GM12875 (cell line): Measurements from ENCODE around the gene TTC39B.

Experiments used
- H3K4me3 ChIP-seq: one replicate; pipeline ENCODE4 v1.5.1; 2011; ENCODE audit warnings: low read depth, low read length, control low read depth
- CTCF ChIP-seq: IDR thresholded peaks from 2 replicates; pipeline ENCODE4 v1.5.1; 2011; ENCODE audit warnings: low read depth, mild to moderate bottlenecking, control low read depth, inconsistent platforms, low read length, moderate library complexity, borderline replicate concordance; ENCODE audit not compliant: insufficient read depth

The TTC39B gene

GRCh38 chr9:15149450-15149849, 157.6 kb downstream of the TTC39B start:
- H3K4me3 ChIP-seq, result no peak overlapping the region
- no peak for TF ChIP-seq CTCF

DNA sequence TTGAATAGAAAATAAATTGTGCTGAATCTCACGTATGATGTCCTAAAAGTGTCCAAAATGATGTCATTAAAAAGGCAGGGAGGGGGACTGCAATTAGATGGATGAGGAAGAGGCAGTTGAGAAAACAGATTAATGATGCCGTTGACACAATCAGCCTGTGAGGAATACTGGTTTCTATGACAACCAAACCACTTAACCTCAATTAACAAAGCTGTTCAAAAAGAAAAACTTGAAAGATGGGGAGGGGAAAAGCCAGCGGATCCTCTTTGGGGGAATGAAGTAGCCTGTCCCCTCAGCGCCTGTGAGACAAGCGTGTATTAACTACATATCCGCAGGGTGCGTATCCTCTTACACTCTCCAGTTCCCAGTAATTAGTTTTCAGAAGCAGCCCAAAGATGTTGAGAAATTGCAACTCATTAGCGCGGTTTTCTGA, 160.7 kb downstream of the TTC39B start:
- no peak for TF ChIP-seq CTCF

GRCh38 chr9:15144622-15145061, 162.4 kb downstream of the TTC39B start:
- TF ChIP-seq CTCF, result no peak

More for the DNA sequence above, 160.7 kb downstream of the TTC39B start:
- H3K4me3 ChIP-seq, result no peak overlapping the region

DNA sequence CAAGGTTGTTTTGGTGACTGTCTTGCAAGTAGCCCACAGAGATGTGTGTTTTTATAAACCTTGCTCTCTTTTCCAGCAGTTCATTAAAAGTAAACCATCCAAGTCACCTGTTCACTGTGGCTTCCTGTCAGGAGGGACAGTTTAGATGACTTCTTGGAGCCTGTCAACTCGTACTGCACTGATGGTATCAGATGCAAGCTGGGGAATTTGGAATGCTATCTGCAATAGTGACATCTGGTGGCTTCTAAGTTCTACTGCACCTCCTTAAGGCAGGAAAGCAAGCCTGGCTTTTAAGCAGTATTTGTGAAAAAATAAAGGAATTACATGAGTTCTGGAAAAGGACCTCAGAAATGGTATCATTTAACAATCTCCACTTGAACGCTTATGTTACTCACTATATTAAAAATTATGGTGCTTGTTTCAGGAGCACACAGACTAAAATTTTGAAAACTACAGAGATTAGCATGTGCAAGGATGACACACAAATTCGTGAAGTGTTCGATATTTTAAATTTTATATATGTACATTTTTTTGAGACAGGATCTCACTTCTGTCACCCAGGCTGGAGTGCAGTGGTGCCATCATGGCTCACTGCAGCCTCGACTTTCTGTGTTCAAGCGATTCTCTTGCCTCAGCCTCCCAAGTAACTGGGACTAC, 164.0 kb downstream of the TTC39B start:
- peak; percentile 75 for TF ChIP-seq CTCF
- no peak overlapping the region for H3K4me3 ChIP-seq

More at GRCh38 chr9:15144622-15145061, 162.4 kb downstream of the TTC39B start:
- H3K4me3 ChIP-seq, result no peak overlapping the region

GRCh38 chr9:15140051-15140450, 167.0 kb downstream of the TTC39B start:
- no peak overlapping the region for H3K4me3 ChIP-seq
- TF ChIP-seq CTCF, result no peak

DNA sequence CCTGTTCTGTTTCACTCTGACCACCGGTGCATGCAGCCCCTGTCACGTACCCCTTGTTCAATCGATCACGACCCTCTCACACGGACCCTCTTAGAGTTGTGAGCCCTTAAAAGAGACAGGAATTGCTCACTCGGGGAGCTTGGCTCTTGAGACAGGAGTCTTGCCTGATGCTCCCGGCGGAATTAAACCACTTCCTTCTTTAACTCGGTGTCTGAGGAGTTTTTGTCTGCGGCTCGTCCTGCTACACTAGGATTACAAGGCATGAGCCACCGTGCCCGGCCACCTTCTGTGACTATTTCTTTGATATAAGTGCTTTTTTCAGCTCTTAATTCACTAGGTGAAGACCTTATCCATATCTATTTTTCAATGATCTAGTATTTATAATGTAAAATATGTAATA, 167.5 kb downstream of the TTC39B start:
- no peak overlapping the region for H3K4me3 ChIP-seq
- TF ChIP-seq CTCF, result no peak

DNA sequence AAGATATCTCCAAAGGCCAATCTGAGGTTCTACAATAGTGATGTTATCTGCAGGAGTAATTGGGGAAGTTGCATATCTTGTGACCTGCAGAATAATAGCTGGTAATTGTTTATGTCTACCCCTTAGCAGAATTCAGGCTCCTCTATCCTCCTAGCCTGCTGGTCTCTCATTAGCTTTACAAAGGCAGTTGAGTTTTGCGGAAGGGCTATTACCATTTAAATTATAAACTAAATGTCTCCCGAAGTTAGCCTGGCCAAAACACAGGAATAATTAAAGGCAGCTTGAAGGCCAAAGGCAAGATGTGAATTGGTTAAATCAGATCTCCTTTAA, 168.7 kb downstream of the TTC39B start:
- TF ChIP-seq CTCF, result no peak
- H3K4me3 ChIP-seq, result no peak overlapping the region
